AG10803 (cell line): ENCODE measurements around the gene ARHGEF16.

Experiments used
- DNase-seq: peaks from one replicate; pipeline ENCODE4 v3.0.0; 2010; ENCODE audit warnings: low read depth
- H3K4me3 ChIP-seq: 2 replicates; pipeline ENCODE4 v1.5.1; 2011; ENCODE audit warnings: mild to moderate bottlenecking, low read length, control low read depth
- CTCF ChIP-seq: conservative IDR thresholded peaks from 2 replicates; pipeline ENCODE4 v1.5.1; 2011; ENCODE audit warnings: mild to moderate bottlenecking, low read length, control low read depth, inconsistent platforms

Gene ARHGEF16

GRCh38 chr1:3515272-3515671, 60.8 kb downstream of the ARHGEF16 start:
- DNase-seq, result no peak
- no peak overlapping the region for H3K4me3 ChIP-seq
- no peak for TF ChIP-seq CTCF

- no peak for TF ChIP-seq CTCF
- no peak overlapping the region for H3K4me3 ChIP-seq
- DNase-seq, result peak; percentile 67
Observed at GRCh38 chr1:3515774-3516480, 61.5 kb downstream of the ARHGEF16 start.

- no peak overlapping the region for H3K4me3 ChIP-seq
- DNase-seq, result no peak
- no peak for TF ChIP-seq CTCF
Observed at GRCh38 chr1:3516481-3516869, 62.0 kb downstream of the ARHGEF16 start.

GRCh38 chr1:3516911-3517675, 62.6 kb downstream of the ARHGEF16 start:
- TF ChIP-seq CTCF, result no peak; the same call in 1 of the 2 replicates
- no peak for DNase-seq
- no peak overlapping the region for H3K4me3 ChIP-seq

- TF ChIP-seq CTCF, result peak; percentile 74
- H3K4me3 ChIP-seq, result no peak overlapping the region
- no peak for DNase-seq
Observed at GRCh38 chr1:3518256-3518655, 63.8 kb downstream of the ARHGEF16 start.

- no peak for DNase-seq
- no peak for TF ChIP-seq CTCF
Observed at GRCh38 chr1:3518756-3519155, 64.3 kb downstream of the ARHGEF16 start.

More at GRCh38 chr1:3518756-3519155, 64.3 kb downstream of the ARHGEF16 start:
- H3K4me3 ChIP-seq, result no peak overlapping the region
